Colonic mucosa (tissue), 4 donors: ENCODE measurements around the gene MACROD2. TPM values are rescaled to one million over a fixed set of nuclear protein-coding genes. Genes with fewer than 3 reads are reported as not detected.

Source experiments
- DNase-seq: peaks from one replicate; pipeline ENCODE4 v3.0.0-alpha.2; 2020
- H3K27ac ChIP-seq: fragments of 200-600 bp; one replicate; pipeline ENCODE4 v1.8.0; 2021
- H3K27me3 ChIP-seq: fragments of 200-600 bp; one replicate; pipeline ENCODE4 v1.8.0; 2021
- H3K36me3 ChIP-seq: fragments of 200-600 bp; one replicate; pipeline ENCODE4 v1.8.0; 2021
- H3K4me1 ChIP-seq: fragments of 200-600 bp; one replicate; pipeline ENCODE4 v1.8.0; 2021; ENCODE audit warnings: mild to moderate bottlenecking
- H3K4me3 ChIP-seq: fragments of 200-600 bp; one replicate; pipeline ENCODE4 v1.8.0; 2021
- H3K9ac ChIP-seq, 2 donors: one replicate each; pipeline ENCODE4 v1.7.0; 2013; ENCODE audit warnings: control low read depth in 2 of 2, low read depth in 2 of 2, low read length in 2 of 2
- H3K9me3 ChIP-seq: fragments of 200-600 bp; one replicate; pipeline ENCODE4 v1.8.0; 2021
- intact Hi-C: fragments of 100-400 bp; cut with DNase I; formaldehyde crosslinking; loops from one replicate; pipeline ENCODE4 v1.14.1; 2022
- total RNA-seq, 2 donors: library from RNA; stranded (reverse); fragmentation: NEBNext Ultra II Directional in 1 of 2; extraction: Animal tissue kit (Norgen Biotek cat#: 25700) in 1 of 2; gene quantifications; one replicate each; pipeline ENCODE4 v1.2.1, GENCODE V29; 2021
- TF ChIP-seq, protein P1 (sequence below): fragments of 200-600 bp; IDR thresholded peaks from one replicate; pipeline ENCODE4 v1.8.0; 2022; ENCODE audit warnings: antibody characterized with exemption, mild to moderate bottlenecking
- donor health status: healthy.
- donor health status: DM: no; HTN: no; CAD: no.
- donor health status: DM: no; HTN: no; CAD: no.

The MACROD2 gene
- total RNA-seq, 2 donors from 2014 or later = 3.2 to 3.3 TPM

DNA sequence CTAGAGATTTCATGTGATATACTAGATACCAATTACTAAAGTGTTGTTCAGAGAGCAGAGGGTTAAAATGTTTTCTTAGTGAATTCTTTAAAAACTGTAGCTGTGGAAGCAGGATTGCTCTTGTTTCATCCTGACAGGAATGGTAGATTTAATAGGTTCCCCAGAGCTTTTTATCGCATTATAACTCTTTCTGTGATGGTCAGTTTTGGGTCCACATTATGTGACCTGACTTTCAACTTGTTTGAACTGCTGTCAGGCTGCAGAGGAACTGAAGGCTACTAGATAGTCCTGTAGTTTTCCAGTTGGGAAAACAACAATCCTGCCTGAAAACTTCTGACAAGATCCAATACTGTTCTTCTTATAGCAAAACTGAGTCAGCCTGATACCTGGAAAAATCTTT, 671.4 kb downstream of the MACROD2 start:
- Histone ChIP-seq H3K9me3 (no peaks in the 10 kb centered on the region), H3K4me3 (no peak overlapping the region), H3K27me3 (no peaks in the 10 kb centered on the region), H3K9ac (no peak overlapping the region), H3K27ac (no peak overlapping the region), H3K4me1 (no peaks in the 10 kb centered on the region), H3K36me3 (no peaks in the 10 kb centered on the region)
- DNase-seq = no peak
- intact Hi-C loops = no loop called here
- TF ChIP-seq, protein P1, sequence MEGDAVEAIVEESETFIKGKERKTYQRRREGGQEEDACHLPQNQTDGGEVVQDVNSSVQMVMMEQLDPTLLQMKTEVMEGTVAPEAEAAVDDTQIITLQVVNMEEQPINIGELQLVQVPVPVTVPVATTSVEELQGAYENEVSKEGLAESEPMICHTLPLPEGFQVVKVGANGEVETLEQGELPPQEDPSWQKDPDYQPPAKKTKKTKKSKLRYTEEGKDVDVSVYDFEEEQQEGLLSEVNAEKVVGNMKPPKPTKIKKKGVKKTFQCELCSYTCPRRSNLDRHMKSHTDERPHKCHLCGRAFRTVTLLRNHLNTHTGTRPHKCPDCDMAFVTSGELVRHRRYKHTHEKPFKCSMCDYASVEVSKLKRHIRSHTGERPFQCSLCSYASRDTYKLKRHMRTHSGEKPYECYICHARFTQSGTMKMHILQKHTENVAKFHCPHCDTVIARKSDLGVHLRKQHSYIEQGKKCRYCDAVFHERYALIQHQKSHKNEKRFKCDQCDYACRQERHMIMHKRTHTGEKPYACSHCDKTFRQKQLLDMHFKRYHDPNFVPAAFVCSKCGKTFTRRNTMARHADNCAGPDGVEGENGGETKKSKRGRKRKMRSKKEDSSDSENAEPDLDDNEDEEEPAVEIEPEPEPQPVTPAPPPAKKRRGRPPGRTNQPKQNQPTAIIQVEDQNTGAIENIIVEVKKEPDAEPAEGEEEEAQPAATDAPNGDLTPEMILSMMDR = no peak

DNA sequence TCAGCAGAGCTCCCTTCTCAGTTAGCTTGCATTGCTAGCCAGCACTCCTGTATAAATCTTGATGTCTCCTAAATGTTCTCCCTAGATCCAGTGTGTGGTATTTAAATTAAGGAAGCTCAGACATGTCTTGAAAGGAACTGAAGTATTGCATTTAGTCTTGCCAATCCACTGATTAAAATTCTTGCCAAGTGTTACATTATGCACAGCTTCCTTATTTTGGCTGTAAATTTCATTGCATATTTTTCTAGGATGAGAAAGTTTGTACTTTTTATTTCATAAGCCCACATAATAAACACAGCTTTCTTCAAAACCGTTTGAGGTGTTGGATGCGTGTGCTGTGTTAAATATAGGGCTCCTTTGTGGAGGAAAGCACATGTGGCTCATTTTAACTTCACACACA, 671.9 kb downstream of the MACROD2 start:
- TF ChIP-seq, protein P1 = no peak
- H3K9ac ChIP-seq = no peak overlapping the region
- no peaks in the 10 kb centered on the region for H3K36me3 ChIP-seq
- H3K4me3 ChIP-seq = no peak overlapping the region
- no peaks in the 10 kb centered on the region for H3K4me1 ChIP-seq
- H3K27me3 ChIP-seq = no peaks in the 10 kb centered on the region
- intact Hi-C loops = no loop called here
- no peaks in the 10 kb centered on the region for H3K9me3 ChIP-seq
- no peak for DNase-seq
- no peak overlapping the region for H3K27ac ChIP-seq

DNA sequence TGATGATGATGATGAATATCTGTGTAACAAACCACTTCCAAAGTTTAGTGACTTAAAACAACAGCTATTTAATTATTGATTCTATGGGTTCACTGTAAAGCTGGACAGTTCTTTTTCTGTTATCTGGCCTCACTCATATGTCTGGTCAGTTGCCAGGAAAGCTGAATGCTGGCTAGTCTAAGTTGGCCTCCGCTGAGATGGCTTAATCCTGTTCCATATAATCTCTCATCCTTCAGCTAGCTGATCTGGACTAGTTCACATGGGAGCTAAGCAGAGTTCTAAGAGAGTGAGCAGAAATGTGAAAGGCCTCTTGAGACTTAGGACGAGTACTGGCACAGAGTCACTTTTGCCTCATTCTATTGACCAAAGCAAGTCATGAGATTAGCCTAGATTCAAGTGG, 676.8 kb downstream of the MACROD2 start:
- Histone ChIP-seq H3K27ac (no peak overlapping the region), H3K9ac (no peak overlapping the region), H3K4me3 (no peak overlapping the region), H3K9me3 (no peaks in the 10 kb centered on the region), H3K4me1 (no peaks in the 10 kb centered on the region), H3K36me3 (no peaks in the 10 kb centered on the region), H3K27me3 (no peaks in the 10 kb centered on the region)
- DNase-seq = no peak
- intact Hi-C loops = no loop called here
- TF ChIP-seq, protein P1 = no peak

DNA sequence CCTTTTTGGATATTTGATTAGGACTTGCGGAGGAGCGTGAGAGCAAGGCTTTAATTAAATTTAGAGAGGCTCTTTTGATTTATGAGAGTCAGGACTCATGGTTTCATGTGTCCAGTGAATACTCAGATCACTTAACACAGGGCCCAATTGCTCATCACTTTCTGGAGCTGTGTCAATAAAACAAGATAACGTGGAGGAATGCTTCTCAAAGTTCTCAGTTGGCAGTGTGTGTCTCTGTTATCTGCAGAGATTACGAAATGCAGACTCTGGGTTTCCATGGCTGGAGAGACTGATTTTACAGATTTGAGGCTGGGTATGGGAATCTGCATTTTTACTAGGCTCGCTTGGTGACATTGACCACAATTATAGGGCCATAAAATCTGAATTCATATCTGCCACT, 677.8 kb downstream of the MACROD2 start:
- no peak overlapping the region for H3K27ac ChIP-seq
- no peak overlapping the region for H3K4me3 ChIP-seq
- TF ChIP-seq, protein P1 = no peak
- no peak overlapping the region for H3K9ac ChIP-seq
- intact Hi-C loops = no loop called here
- H3K36me3 ChIP-seq = no peaks in the 10 kb centered on the region
- DNase-seq = no peak
- H3K27me3 ChIP-seq = no peaks in the 10 kb centered on the region
- no peaks in the 10 kb centered on the region for H3K4me1 ChIP-seq
- H3K9me3 ChIP-seq = no peaks in the 10 kb centered on the region

DNA sequence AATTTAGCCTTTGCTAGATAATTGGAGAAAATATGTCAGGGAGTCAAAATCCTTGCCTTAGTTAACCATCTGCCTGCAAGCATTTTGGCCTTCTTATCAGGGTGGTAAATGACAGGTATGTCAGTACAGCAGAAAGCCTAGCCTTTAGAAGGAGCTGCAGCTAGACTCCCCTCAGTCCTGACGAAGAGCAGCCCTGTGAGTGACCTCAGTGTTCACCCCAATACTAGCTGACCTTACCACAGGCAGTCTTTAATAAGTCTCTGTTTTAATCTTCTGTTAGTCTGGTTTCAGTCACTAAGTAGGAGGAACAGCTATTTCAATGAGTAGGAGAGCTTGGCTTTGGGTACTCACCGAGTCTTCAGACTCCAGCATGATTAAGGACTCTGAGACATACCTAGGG, 682.1 kb downstream of the MACROD2 start:
- intact Hi-C loops = no loop called here
- Histone ChIP-seq H3K9ac (no peak overlapping the region), H3K4me1 (no peaks in the 10 kb centered on the region), H3K9me3 (no peaks in the 10 kb centered on the region), H3K36me3 (no peaks in the 10 kb centered on the region), H3K27me3 (no peaks in the 10 kb centered on the region), H3K27ac (no peak overlapping the region), H3K4me3 (no peak overlapping the region)
- DNase-seq = no peak
- TF ChIP-seq, protein P1 = no peak

DNA sequence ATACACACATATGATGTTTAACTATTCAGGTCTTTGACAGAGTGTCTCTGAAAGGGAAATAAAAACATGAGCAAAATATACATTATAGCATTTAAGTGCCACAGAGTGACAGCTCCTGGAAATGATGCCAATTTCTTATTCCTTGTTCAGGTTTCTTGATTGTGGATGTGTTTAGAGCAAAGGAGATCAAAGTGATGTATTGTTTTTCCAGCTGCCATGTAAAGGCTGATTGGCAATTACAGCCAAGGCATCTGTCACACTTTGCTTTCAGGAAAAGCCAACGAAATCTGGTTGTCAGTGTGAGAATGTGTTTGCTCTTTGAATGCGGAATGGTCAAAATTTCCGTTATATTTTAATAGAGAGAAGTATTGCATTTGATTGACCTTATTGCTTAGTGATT, 689.9 kb downstream of the MACROD2 start:
- Histone ChIP-seq H3K9me3 (no peaks in the 10 kb centered on the region), H3K4me1 (no peaks in the 10 kb centered on the region), H3K27ac (no peak overlapping the region), H3K9ac (no peak overlapping the region), H3K4me3 (no peak overlapping the region), H3K27me3 (no peaks in the 10 kb centered on the region), H3K36me3 (no peaks in the 10 kb centered on the region)
- intact Hi-C loops = no loop called here
- TF ChIP-seq, protein P1 = no peak
- DNase-seq = no peak
